ENCODE data around the gene TMEM62. TPM values are rescaled to one million over a fixed set of nuclear protein-coding genes. Genes with fewer than 3 reads are reported as not detected.
A peak's percentile ranks its signal among the peaks of the same experiment; 100 is the strongest.

The TMEM62 gene
- polyA plus RNA-seq (ENCODE audit: insufficient read length in 3 of 3), result 10 to 100 TPM; 13.3 to 16.7 (median 15.7) TPM
- long read RNA-seq, donor 1, result 0 reads
- long read RNA-seq, donor 2, partial matches to known transcripts, result 0 of 2 reads
- long read RNA-seq, donor 2, other reads (novel, unspliced or antisense), result 0 of 2 reads
- long read RNA-seq, donor 3, partial matches to known transcripts, result 0 of 3 reads
- long read RNA-seq, donor 3, other reads (novel, unspliced or antisense), result 0 of 3 reads
- long read RNA-seq, donor 4, partial matches to known transcripts, result 0 of 1 reads
- long read RNA-seq, donor 4, other reads (novel, unspliced or antisense), result 0 of 1 reads
- long read RNA-seq, donor 5, result 0 reads
- long read RNA-seq, donor 6, result 0 reads
- long read RNA-seq, donor 7, partial matches to known transcripts, result 0 of 3 reads
- long read RNA-seq, donor 7, other reads (novel, unspliced or antisense), result 0 of 3 reads
- long read RNA-seq, donor 8, result 0 reads
- long read RNA-seq, donor 9, partial matches to known transcripts, result 0 of 1 reads
- long read RNA-seq, donor 9, other reads (novel, unspliced or antisense), result 0 of 1 reads
- long read RNA-seq, donor 10, partial matches to known transcripts, result 0 of 4 reads
- long read RNA-seq, donor 10, other reads (novel, unspliced or antisense), result 0 of 4 reads
- long read RNA-seq, donor 11, partial matches to known transcripts, result 6 of 7 reads
- long read RNA-seq, donor 11, other reads (novel, unspliced or antisense), result 0 of 7 reads
- long read RNA-seq, donor 12, partial matches to known transcripts, result 0 of 2 reads
- long read RNA-seq, donor 12, other reads (novel, unspliced or antisense), result 0 of 2 reads
- long read RNA-seq, donor 13, result 0 reads
- long read RNA-seq, donor 14, partial matches to known transcripts, result 0 of 1 reads
- long read RNA-seq, donor 14, other reads (novel, unspliced or antisense), result 0 of 1 reads
- long read RNA-seq, donor 15, partial matches to known transcripts, result 0 of 2 reads
- long read RNA-seq, donor 15, other reads (novel, unspliced or antisense), result 0 of 2 reads
- long read RNA-seq, donor 16, partial matches to known transcripts, result 43 of 48 reads
- long read RNA-seq, donor 16, other reads (novel, unspliced or antisense), result 0 of 48 reads

DNA sequence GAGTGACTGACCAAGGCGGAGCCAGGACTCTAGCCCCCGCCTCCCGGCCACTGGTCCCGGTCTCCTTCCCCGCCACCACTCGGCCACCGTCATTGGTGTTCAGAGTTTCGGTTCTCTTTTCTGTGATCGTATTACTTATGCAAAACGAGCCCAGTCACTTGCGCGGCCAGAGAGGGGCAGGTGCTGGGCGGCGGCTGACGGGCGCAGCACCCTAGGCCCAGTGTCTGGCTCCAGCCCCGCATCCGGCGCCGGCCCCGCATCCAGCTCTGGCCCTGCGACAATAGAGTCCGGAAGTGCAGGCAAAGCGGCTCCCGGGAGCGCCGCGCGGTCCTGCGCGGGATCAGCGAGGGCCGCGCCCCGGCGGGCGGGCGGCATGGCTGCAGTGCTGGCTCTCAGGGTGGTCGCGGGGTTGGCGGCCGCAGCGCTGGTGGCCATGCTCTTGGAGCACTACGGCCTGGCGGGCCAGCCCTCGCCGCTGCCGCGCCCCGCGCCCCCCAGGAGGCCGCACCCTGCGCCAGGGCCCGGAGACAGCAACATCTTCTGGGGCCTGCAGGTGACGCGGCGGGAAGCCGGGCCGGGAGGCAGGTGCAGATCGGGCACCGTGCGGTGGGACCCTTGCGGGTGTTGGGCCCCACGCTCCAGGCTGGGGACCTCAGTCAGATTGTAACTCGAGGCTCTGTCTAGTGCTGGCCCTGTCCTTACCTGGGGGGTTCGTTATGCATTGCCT, at the start of gene TMEM62:
TSS of gene TMEM62 (plus strand) at position 157 of the 727 bp plus-strand sequence. CDS start at position 374, 217 bp downstream.
- peak in 8 of 11 donors; percentile 33 to 68 (median 50) for DNase-seq (ENCODE audit: extremely low read depth in 1 of 11, low read depth in 9 of 11, low spot score in 4 of 11)

DNA sequence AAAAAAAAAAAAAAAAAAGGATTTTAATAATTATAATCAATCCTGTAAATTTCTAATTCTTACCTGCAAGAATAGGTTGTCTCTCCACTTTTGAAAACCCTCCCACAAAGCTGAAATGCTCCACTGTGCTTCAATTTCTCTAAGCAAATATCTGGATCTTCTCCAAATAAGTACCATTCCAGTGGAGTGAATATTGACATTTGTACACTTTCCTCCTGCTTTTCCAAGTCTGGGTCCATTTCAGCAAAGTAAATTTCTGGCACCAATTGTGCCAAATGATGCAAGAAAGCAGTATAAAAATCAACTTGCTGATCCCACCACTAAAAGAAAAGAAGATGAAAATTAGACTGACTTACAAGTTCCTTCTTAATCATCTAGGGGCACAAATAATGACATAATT, 47.5 kb upstream of the TMEM62 start:
- no peak for DNase-seq (ENCODE audit: extremely low read depth in 1 of 11, low read depth in 9 of 11, low spot score in 4 of 11)

DNA sequence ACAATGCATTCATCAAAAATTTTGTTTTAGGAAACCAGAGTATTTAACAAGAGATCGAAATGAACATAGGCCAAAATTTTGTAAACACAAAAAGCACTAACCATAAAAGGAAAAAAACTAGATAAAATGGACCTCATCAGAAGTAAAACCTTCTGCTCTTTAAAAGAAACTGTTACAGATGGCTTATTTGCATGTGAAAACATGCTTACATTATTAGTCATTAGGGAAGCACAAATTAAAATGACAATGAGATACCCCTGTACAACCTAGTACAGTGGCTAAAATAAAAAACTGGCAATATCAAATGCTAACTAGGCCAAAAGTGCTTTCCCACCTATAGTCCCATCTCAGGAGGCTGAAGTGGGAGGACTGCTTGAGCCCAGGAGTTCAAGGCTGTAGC, 46.8 kb upstream of the TMEM62 start:
- no peak for DNase-seq (ENCODE audit: extremely low read depth in 1 of 11, low read depth in 9 of 11, low spot score in 4 of 11)

DNA sequence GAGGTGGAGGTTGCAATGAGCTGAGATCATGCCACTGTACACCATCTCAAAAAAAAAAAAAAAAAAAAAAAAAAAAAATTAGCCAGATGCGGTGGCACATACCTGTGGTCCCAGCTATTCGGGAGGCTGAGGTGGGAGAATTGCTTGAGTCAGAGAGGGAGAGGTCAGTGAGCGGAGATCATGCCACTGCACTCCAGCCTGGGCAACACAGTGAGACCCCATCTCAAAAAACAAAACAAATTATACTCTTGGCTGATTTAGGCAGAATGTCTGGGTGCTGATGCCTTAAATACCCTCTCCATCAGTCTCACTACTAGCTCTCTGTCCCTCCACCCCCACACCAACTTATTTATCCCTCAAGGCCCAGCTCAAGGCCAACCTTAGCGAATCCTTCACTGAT, 41.5 kb upstream of the TMEM62 start:
- no peak for DNase-seq (ENCODE audit: extremely low read depth in 1 of 11, low read depth in 9 of 11, low spot score in 4 of 11)

DNA sequence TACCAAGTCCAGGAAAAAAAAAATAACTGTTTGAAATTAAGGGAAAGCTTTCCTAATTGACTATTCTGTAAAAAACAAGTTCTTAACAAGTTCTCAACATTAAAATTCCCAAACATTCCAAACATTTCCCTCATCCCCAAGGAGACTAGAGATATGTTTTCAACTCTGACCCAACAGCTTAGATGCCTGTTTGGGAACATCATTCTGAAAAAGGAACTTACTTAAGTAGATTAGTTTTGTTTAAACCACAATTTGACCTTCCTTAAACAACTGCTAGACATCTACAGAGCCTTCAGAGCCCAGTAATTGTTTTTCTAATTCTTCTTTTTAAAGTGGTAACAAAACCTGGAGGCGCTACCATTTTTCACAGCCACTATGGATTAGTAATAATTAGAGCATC, 40.4 kb upstream of the TMEM62 start:
- DNase-seq (ENCODE audit: extremely low read depth in 1 of 11, low read depth in 9 of 11, low spot score in 4 of 11), result no peak

DNA sequence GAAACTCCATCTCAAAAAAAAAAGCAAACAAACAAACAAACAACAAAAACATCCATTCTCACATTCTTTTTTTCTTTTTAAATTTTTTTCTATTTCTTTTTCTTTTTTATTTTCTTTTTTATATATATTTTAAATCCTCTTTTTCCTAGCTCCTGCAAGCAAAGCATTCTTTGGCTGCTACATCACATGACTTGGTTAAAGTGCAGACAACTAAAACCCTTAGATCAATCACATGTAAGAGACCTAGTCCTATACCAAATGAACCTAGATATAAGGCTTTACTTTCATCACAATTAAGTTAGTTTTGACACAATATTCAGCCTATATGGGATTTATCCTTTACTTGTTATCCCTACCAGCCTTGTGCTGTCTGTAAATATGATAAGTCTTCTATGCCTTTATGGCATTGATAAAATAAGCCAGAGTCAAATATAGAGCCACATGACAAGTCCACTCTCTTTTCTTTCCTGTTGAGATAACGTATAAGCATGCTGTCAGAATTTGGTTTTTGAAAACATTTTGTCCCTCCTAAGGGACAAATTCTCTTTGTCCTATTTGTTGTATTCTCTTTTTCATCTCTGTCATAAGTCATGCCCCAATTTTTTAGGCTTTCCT, 38.9 kb upstream of the TMEM62 start:
- DNase-seq (ENCODE audit: extremely low read depth in 1 of 11, low read depth in 9 of 11, low spot score in 4 of 11), result no peak

DNA sequence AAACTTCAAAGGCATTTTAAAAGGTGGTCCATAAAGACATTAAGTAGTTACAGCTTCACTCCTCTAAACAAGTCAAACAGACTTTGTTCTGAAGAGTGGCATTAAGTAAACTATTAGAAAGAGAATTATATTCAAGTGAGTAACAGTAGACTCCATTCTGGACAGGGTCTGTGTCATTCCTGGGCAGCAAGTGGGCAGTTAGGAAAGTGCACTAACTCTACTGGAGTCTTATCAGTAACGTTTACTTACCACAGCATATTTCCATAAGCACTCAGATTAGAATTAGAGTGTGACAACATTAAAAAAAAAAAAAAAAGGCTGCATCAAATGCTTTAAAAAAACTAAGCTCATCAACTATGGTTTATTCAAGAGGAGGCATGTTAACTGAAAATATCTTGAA, 38.1 kb upstream of the TMEM62 start:
- DNase-seq (ENCODE audit: extremely low read depth in 1 of 11, low read depth in 9 of 11, low spot score in 4 of 11), result no peak

DNA sequence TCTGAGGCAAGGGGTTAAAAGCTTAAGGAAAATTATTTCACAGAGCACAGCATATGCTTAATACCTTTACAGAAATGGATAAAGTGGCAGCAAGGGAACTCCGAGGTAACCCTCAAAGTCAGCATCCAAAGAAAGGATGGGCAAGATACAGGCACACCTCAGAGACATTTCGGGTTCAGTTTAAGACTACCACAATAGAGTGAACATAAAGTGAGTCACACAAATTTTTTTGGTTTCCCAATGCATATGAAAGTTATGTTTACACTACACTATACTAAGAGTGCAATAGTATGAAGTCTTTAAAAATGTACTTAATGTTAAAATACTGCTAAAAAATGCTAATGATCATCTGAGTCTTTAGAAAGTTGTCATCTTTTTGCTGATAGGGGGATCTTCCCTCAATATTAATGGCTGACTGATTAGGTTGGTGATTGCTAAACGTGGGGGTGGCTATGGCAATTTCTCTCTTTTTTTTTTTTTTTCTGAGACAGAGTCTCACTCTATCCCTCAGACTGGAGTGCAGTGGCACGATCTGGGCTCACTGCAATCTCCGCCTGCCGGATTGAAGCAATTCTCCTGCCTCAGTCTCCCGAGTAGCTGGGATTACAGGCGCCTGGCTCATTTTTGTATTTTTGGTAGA, 37.6 kb upstream of the TMEM62 start:
- DNase-seq (ENCODE audit: extremely low read depth in 1 of 11, low read depth in 9 of 11, low spot score in 4 of 11), result no peak

DNA sequence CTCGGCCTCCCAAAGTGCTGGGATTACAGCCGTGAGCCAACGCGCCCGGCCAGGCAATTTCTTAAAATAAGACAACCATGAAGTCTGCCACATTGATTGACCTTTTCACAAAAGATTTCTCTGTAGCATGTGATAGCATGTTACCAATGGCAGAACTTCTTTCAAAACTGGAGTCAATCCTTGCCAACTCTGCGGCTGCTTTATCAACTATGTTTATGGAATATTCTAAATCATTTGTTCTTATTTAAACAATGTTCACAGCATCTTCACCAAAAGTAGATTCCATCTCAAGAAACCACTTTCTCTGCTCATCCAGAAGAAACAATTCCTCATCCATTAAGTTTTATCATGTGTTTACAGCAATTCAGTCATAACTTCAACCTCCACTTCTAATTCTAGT, 37.0 kb upstream of the TMEM62 start:
- no peak for DNase-seq (ENCODE audit: extremely low read depth in 1 of 11, low read depth in 9 of 11, low spot score in 4 of 11)

DNA sequence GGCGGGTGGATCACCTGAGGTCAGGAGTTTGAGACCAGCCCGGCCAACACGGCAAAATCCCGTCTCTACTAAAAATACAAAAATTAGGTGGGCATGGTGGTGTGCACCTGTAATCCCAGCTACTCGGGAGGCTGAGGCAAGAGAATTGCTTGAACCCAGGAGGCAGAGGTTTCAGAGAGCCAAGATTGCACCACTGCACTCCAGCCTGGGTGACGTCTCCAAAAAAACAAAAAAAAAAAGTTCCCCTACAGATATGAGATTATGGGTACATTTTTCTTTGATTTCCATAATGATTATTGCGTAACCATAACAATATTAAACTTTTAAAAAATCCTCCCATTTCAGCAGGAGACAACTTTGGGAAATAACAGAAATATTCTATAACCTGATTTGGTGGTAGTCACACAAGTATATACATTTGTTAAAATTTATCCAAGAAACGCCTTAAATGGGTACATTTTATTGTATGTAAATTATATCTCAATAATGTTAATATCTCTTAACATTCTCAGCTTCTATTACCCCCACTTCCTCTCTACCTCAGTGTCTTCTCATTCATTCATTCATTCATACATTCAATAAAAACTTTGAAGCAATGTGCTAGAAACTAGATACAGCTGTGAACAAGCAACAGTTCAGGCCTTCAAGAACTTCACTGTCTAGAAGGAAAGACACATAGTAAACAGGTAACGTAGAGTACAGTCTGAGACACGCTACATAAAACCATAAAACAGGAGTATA, 34.1 kb upstream of the TMEM62 start:
- no peak for DNase-seq (ENCODE audit: extremely low read depth in 1 of 11, low read depth in 9 of 11, low spot score in 4 of 11)

DNA sequence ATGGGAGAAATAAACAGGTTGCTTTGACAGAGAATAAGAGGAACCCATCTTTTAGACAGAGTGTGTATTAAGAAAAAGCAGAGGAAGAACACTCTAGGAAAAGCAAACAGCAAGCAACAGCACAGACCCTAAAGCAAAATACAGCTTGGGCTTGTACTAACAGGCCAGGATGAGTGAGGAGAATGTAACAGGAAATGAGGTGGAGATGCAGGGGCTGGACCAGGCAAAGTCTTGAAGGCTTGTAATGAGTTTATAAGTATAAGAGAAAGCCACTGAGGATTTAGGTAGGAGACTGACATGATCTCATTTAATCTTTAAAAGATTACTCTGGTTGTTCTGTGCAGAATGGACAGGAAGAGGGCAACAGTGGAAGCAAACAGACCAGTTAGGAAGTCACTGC, 32.4 kb upstream of the TMEM62 start:
- DNase-seq (ENCODE audit: extremely low read depth in 1 of 11, low read depth in 9 of 11, low spot score in 4 of 11), result no peak

DNA sequence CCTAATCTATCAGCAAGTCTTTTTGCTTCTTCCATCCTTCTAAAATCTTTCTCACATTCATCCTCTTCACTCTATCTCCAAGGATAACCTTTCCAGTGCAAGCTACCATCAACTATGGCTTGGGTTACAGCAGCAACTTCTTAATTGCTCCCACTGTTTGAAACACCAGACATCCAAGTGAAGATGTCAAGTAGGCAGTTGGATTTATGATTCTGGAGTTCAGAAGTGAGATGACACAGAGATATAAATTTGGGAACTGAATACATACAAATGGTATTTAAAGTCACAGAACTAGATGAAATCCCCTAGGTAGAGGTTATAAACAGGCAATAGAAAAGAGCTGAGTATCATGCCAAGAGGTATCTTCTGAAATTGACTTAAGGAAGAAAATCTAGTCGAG, 31.2 kb upstream of the TMEM62 start:
- no peak for DNase-seq (ENCODE audit: extremely low read depth in 1 of 11, low read depth in 9 of 11, low spot score in 4 of 11)

DNA sequence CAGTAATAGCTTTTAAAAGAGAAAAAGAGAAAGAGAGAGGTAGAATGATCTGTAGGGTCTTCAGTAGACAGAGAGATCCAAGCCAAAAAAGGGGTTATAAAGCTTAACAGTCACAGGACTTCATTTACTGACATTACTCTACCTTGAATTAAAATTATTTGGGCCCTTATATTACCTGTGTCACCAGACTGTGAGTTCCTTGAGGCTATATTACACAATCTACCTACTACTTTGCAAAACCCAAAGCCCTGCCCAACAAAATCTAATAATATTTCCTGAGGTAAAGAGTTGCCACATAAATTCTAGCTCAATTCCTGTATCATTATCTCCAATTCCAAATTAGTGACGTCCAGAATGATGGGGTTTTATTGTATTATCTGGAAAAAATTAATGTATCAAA, 29.5 kb upstream of the TMEM62 start:
- no peak for DNase-seq (ENCODE audit: extremely low read depth in 1 of 11, low read depth in 9 of 11, low spot score in 4 of 11)

DNA sequence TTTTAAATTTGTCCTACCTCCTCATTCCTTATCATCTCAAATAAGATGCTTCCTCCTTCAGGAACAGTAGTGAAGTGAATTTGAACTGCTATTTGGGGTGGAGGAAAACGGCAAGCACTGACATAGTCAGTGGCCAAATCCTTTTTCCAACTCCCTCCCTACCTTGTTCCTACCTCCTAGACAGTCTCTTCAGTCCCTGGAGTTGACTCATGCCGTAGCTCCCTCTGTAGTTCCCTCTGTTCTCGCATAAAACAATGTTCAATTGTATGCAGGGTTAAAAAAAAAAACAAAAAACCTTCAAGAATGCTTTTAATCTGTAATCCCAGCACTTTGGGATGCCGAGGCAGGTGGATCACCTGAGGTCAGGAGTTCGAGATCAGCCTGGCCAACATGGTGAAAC, 29.0 kb upstream of the TMEM62 start:
- no peak for DNase-seq (ENCODE audit: extremely low read depth in 1 of 11, low read depth in 9 of 11, low spot score in 4 of 11)

DNA sequence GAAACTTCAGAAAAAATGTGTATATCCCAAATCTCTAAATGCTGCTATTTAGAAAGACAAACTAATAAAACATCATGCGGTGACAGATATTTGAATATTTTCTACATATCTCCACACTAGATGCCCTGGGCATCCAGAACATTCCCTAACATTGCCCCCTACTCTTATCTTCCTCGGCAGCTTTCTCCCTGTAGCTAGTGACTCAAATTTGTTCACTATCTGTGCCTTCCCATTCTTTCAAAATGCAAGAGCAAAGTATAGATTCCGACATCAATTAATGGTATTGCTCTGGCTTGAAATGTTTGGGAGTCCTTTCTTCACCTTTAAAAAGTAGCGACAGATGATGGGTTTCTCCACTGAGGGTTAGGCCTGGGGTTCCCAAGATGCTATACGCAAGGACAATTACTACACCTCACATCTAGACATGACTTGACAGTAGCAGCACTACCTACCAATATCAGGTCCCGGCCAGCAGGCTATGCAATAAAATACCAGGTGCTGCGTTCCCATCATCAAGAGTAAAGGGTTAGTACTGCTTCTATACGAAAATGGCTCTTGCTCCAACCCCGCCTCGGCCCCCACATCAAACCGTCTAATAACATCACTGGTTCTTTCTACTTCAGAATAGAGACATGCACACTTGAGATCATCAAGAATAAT, 28.2 kb upstream of the TMEM62 start:
- DNase-seq (ENCODE audit: extremely low read depth in 1 of 11, low read depth in 9 of 11, low spot score in 4 of 11), result peak in 1 of 11 donors; percentile 11

DNA sequence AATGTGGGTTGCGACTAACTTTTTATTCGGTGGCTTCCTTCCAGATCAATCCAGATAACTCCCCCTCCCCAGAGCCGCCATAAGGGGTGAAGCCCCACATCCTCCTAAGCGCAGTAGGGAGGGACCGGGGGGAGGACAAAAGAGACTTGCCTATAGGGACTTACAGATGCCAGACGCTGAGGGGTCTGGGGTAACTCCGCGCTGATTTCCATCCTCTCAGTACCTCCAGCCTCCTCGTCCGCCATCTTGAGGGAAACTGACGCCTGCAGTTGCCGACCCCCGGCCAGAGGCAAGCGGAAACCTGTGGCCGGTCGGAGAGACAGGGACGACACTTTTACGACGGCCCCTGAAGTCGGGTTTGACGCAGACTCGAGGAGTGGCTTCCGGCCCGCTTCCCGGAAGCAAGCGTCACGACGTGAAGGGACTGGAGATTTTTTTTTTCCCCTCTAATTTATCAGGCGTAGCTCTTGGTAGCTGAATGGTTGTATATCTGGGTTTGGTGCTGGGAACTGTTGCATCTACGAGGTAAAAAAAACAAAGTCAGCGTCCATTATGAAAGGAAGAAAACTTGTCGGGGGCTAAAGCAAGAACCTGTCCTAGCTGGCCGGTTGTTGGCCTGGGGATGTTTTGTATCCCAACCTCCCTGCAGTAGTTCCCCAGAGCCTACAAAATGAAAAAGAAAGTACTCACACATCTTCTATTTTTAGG, 27.5 kb upstream of the TMEM62 start, which contains the start of gene UBR1:
TSS of gene UBR1 (minus strand) at position 261 of the 708 bp plus-strand sequence. CDS start at position 245, 16 bp downstream.
- peak; percentile 81 to 96 (median 90) for DNase-seq (ENCODE audit: extremely low read depth in 1 of 11, low read depth in 9 of 11, low spot score in 4 of 11)
